ENCODE measurements around the gene MMD2. TPM values are rescaled to one million over a fixed set of nuclear protein-coding genes. Genes with fewer than 3 reads are reported as not detected.

Gene MMD2
- total RNA-seq, 1 experiment from 2014 or later = not detected

- DNase-seq (ENCODE audit: low spot score) = no peak
Measured at GRCh38 chr7:4959306-4959705, 319 bp upstream of the MMD2 start.

DNA sequence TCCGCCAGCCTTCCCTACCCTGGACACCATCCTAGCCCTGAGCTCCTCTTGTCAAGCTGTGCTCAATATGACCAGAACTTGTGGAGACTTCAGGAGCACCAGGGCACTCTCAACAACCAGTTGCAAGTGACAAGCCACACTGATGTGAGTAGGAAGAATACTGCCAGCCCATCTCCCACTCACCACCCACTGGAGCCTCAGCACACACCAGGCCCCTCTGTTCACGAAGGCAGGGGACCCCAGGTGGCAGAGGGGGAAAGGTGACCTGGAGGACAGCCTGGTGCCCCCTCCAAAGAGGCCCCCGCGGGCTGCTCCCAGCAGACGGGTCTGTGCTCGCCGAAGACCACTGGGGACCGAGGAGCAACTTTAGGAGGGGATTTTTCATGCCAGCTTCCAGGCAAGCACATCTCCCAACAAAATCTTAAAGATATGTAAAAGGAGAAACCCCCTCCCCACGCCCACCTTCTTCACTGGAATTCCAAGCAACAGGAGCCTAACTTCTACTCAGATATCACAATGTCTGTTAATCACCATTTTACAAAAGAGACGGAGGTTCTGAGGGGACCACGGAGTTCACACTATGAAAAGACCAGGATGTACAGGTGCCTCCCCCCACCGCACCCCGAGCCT, 1.0 kb downstream of the MMD2 start:
- no peak for DNase-seq (ENCODE audit: low spot score)

- DNase-seq (ENCODE audit: low spot score) = no peak
Measured at GRCh38 chr7:4951903-4952636, 6.9 kb downstream of the MMD2 start.

DNA sequence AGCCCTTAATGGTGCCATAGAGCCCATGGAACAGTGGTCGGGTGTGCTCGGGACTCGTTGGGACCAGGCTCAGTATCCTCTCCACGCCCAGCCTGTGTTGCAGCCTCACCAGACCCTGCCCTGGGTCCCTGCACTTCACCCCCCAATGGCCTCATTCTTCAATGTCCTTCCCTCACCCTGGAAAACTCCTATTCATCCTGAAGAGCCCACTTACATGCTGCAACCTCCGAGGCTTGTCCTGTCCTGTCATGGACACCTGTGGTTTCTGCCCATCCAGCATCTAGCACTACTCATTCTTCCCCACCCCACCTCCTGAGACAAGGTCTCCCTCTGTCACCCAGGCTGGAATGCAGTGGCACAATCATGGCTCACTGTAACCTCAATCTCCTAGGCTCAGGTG, 7.7 kb downstream of the MMD2 start:
- DNase-seq (ENCODE audit: low spot score) = no peak

- DNase-seq (ENCODE audit: low spot score) = no peak
Measured at GRCh38 chr7:4948402-4948801, 10.6 kb downstream of the MMD2 start.

DNA sequence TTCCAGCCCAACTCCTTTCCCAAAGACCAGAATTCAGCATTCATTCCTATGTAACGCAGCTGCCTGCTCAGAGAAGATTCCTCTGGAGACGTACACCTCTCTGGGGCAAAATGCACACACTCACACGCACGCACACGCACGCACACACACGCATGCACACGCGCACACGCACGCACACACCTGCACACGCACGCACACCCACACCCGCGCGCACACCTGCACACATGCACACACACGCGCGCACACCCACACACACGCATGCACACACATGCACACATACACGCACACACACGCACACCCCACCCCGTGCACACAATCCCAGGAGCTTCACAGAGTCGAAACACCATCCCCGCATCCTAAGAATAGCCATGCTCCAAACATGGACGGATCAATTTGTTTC, 13.0 kb downstream of the MMD2 start:
- no peak for DNase-seq (ENCODE audit: low spot score)

- DNase-seq (ENCODE audit: low spot score) = no peak
Measured at GRCh38 chr7:4944939-4945338, 14.0 kb downstream of the MMD2 start.

GRCh38 chr7:4943297-4943696, 15.7 kb downstream of the MMD2 start:
- DNase-seq (ENCODE audit: low spot score) = no peak

DNA sequence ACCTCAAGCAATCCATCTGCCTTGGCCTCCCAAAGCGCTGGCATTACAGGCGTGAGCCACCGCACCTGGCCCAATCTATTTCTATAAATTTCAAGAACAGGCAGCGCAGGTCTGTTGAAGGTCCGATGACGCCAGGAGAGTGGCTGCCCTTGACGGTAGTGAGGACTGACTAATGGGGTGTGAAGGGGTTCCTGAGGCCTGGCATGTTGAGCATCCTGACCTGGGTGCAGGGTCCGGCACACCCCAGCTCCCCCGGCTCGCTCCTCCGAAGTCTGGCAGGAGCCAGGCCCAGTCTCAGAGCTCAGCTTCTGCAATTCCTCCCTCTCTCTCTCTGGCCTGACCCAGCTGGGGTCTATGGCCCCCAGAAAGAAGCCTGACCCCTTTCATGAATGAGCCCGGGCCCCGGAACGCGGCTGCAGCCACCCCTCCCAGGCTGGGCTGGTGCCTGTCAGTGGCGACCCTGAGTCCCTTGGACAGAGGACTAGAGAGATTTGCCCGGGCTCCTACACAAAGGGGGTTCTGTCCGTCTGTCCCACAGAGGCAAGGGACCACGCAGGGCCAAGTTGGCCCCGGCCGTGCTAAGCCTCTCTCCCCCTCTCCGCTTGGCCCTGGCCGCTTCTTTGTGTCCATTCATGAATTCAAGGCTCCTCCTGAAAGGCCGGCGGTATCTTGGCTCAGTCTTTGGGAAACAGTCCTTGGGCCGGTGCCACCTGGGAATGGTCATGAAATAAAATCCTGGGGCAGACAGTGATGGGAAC, 18.8 kb downstream of the MMD2 start:
- no peak for DNase-seq (ENCODE audit: low spot score)

- no peak for DNase-seq (ENCODE audit: low spot score)
Measured at GRCh38 chr7:4937411-4937810, 21.6 kb downstream of the MMD2 start.

GRCh38 chr7:4934419-4935025, 24.5 kb downstream of the MMD2 start:
- DNase-seq (ENCODE audit: low spot score) = no peak

GRCh38 chr7:4931943-4932342, 27.0 kb downstream of the MMD2 start:
- DNase-seq (ENCODE audit: low spot score) = peak; percentile 82

GRCh38 chr7:4929005-4929404, 30.0 kb downstream of the MMD2 start:
- DNase-seq (ENCODE audit: low spot score) = no peak

DNA sequence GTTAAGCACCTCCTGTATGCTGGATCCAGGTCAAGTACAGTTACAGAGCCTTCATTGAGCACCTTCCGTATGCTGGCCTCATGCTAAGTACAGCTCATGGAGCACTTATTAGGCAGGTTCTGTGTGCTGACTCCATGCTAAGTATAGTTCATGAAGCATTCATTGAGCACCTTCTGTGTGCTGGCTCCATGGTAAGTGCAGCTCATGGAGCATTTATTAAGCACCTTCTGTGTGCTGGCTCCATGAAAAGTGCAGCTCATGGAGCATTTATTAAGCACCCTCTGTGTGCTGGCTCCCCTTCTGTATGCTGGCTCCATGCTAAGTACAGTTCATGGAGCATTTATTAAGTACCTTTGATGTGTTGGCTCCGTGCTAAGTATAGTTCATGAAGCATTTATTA, 30.5 kb downstream of the MMD2 start:
- DNase-seq (ENCODE audit: low spot score) = no peak

- DNase-seq (ENCODE audit: low spot score) = no peak
Measured at GRCh38 chr7:4919969-4920766, 38.8 kb downstream of the MMD2 start.

GRCh38 chr7:4916113-4916512, 42.9 kb downstream of the MMD2 start:
- DNase-seq (ENCODE audit: low spot score) = no peak

DNA sequence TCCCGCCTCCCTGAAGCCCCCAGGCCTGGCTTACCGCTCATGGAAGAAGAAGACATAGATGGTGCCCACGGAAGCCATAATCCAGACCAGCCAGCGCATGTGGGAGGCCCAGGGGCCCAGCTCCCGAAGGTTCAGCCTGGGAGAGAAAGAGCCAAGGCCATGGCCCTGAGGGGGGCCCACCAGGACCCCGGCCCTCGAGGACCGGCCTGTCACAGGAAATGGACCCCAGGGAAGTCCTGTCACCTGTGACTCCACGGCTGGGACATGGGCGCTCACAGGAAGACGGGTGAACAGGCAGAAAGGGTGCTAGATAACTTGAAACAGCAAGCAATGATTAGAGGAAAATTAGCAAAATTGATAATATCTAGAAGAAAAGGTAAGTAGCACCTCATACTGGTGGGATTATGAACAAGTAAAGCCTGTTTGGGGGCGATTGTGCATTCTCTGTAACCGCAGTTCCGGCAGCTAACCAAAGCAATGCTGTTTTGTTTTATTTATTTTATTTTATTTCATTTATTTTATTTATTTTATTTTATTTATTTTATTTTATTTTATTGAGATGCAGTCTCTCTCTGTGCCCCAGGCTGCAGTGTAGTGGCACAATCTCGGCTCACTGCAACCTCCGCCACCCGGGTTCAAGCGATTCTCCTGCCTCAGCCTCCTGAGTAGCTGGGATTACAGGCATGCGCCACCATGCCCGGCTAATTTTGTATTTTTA, 47.7 kb downstream of the MMD2 start:
- DNase-seq (ENCODE audit: low spot score) = no peak

DNA sequence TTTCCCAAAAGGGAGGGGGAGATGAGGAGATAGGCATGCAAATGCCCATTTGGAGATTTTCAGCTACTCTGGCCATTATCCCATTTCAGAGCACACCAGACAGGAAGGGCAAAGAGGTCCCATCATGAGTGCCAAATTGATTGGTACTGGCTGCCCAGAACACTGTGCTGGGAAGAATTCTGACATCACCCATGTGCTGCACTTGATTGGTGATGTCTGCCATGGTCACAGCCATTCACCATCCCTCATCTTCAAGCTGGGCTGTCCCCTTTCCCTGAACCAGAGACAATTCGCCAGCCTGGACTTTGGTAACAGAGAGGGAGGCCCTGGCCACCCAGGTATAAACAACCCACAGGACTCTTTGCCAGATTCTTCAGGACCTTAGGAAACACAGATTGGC, 52.3 kb downstream of the MMD2 start:
- no peak for DNase-seq (ENCODE audit: low spot score)

- no peak for DNase-seq (ENCODE audit: low spot score)
Measured at GRCh38 chr7:4905171-4905570, 53.8 kb downstream of the MMD2 start.

DNA sequence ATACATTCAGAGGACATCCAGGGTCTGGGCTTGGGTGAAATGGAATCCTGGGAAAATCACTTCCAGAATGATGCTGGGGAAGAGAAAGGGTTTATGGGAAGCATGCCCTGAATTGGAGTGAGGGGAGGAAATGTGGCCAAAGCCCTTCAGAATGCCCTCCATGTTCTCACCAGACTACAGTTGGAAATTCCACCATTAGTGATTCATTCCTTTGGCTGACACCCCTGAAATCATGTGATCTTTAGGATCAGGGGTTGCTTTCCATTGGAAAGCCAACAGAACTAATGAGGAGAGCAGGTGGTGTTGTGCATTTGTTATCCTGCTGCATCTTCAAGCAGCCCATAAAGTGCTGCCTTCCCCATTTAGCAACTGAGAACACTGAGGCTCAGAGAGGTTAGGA, 54.6 kb downstream of the MMD2 start:
- DNase-seq (ENCODE audit: low spot score) = no peak

DNA sequence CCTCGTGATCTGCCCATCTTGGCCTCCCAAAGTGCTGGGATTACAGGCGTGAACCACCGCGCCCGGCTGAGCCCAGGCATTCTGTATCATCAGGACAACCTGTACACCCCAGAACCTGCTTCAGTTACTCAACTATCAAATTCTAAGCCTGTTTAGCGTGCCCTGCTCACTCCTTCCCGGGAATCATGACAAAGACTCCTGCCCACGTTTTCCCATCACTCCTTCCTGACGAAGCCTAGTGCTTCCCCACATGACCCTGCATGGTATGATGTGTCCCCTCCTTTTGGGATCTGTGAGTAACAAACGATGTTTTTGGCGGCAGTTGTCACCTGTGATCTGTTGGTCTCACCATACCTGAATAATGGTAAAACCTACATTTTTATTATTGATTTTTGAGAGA, 63.2 kb downstream of the MMD2 start:
- no peak for DNase-seq (ENCODE audit: low spot score)
